ENCODE data around the gene TAF3.

Gene TAF3

DNA sequence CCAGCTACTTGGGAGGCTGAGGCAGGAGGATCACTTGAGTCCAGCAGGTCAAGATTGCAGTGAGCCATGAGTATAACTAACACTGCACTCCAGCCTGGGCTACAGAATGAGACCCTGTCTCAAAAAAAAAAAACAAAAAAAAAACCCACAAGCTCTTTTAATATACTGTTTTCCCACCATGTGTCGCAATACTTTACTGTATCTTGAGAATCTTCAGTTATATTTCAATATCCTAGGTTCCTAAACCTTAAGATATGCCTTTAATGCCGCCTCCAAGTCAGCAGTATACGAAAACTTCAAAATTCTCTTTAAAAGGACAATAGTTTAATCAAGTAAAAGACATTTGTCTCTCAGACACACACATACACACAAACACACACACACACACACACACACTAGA, 62.8 kb downstream of the TAF3 start:
- no peak for DNase-seq (ENCODE audit: low read depth in 2 of 2)

DNA sequence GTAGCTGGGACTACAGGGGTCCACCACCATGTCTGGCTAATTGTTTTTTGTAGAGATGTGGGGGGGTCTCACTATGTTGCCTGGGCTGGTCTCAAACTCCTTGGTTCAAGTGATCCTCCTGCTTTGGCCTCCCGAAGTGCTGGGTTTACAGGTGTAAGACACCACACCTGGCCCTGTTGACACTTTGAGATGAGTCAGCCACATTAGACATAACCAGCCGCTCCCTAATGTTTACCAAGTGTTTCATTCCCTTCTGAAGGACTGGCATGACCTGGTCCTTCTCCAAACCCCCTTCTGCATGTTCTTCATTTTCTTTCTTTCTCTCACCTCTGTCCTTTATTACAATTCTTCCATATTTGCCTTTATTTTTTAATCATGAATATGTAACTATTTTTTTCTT, 67.8 kb downstream of the TAF3 start:
- DNase-seq (ENCODE audit: low read depth in 2 of 2): no peak

GRCh38 chr10:7887174-7887816, 69.0 kb downstream of the TAF3 start:
- DNase-seq (ENCODE audit: low read depth in 2 of 2): no peak

GRCh38 chr10:7889947-7890542, 71.7 kb downstream of the TAF3 start:
- DNase-seq (ENCODE audit: low read depth in 2 of 2): no peak

DNA sequence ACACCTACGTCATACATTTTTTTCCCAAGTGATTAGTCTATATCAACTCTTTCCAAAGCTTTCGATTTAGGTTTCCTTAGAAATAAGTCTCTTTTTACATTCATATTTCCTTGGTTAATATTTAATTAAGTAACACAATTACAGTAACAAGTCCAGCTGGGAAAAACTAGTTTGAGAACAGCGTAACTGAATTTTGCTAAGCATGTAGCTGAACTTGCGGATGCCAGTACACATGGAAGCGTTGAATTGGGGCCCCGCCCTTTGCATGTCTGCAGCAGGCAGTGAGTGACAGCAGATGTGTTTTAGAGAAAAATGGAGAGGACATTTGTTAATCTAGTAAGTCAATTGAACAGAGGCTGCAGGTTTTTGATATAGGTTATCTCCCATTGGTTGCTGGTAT, 72.5 kb downstream of the TAF3 start:
- no peak for DNase-seq (ENCODE audit: low read depth in 2 of 2)

- DNase-seq (ENCODE audit: low read depth in 2 of 2): no peak
Measured at GRCh38 chr10:7891634-7892033, 73.3 kb downstream of the TAF3 start.

DNA sequence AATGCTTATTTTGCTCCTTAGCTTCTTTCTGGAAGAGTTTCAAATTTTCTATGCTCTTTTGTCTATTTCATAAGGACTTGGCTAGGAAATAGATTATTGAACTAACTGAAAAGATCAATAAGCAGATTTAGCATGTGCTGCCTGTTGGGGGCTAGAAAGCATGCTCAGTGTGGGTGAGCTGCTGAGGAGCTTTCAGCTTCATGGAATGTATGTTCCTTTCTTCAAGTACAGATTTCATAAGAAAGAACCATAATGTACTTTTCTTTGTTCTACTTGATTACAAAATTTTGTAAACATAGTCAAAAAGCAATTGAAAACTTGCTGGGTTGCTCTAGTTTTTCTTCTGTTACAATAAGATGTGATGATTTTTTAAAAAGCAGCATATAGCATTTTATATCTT, 73.8 kb downstream of the TAF3 start:
- no peak for DNase-seq (ENCODE audit: low read depth in 2 of 2)

GRCh38 chr10:7895699-7896090, 77.4 kb downstream of the TAF3 start:
- DNase-seq (ENCODE audit: low read depth in 2 of 2): no peak

- no peak for DNase-seq (ENCODE audit: low read depth in 2 of 2)
Measured at GRCh38 chr10:7896297-7896696, 78.0 kb downstream of the TAF3 start.

DNA sequence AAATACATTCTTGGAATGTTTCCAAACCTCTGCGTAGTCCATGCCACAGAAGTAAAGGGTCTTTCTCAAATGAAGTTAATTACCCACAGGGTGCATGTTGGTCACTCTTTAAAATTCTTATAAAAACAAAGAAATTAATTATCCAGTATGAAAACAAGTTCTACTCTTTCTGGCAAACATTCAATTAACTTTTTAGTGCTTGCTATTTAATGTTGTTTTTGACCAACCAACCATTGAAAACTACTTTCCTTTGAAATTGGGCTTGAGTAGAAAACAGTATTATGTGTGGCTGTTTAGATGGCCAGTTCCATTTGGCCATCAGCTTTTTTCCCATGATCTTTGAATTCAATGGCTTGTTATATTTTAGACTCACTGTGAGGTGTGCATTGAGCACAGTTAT, 83.0 kb downstream of the TAF3 start:
- DNase-seq (ENCODE audit: low read depth in 2 of 2): no peak

GRCh38 chr10:7902413-7902812, 84.1 kb downstream of the TAF3 start:
- no peak for DNase-seq (ENCODE audit: low read depth in 2 of 2)

DNA sequence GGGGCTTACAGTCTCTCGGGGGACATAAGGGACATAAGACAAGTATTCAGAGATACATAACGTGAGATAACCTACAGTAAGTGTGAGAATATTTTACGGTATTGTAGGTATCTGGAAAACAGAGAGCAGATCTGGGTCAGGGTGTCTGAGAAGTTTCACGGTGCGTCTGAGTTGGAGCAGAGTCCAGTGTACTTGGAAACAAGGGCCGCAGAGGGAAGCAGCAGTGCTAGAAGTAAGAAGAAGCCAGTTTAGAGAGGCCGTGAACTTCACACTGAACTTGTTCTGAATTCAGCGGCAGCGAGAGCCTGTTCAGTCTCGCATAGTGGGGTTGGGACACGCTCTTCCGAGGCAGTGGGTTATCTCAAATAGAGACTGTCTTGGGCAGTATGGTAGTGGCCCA, 85.5 kb downstream of the TAF3 start:
- no peak for DNase-seq (ENCODE audit: low read depth in 2 of 2)

DNA sequence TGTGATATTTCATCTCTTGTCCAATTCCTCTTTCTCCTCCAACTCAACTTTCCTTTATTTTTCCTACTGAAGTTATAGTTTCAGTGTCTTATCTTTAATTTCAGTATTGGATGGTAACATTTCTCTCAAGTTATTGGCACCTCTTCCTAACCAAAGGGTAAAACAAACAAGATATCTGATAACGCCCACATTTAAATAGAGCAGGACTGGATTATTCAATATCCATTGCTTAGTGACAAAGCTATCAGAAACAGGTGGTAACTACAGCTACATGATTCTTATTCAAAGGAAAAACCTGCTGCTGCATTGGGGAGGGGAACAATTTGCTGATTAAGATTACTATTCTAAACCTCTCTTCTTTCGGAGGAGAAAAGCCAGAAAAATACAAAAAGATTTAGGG, 87.8 kb downstream of the TAF3 start:
- DNase-seq (ENCODE audit: low read depth in 2 of 2): no peak

- no peak for DNase-seq (ENCODE audit: low read depth in 2 of 2)
Measured at GRCh38 chr10:7908541-7909210, 90.4 kb downstream of the TAF3 start.

DNA sequence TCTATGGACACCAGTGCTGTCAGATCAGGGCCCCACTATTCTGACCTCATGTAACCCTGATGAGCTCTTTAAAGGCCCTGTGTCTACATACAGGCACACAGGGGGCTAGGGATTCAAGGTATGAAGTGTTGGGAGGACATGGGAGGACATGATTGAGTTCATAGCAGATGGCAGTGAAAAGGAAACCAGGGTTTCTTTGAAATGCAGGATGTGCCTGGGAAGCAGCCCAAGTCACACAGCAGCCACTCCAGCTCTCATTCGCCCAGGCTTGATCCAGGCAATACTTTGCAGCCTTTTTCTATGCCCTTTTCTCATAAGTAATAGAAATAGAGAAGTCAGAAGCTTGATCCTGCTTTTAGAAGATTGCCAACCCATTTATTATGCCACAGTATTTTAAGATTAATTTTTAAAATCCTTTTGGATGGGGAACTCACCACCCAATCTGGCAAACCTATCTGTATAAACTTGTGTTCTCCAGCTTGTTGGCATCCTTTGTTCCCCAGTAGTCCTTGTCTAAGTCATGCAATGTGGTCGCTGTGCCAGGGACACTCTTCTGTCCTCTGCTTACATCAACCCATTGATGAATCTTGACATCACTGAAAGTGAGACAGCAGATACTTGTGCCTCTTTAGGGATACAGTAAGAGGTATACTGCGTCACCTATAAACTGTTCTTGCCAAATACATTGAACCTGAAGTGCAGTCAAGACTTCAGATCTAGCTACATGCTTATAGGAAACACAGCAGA, 95.0 kb downstream of the TAF3 start:
- no peak for DNase-seq (ENCODE audit: low read depth in 2 of 2)

- no peak for DNase-seq (ENCODE audit: low read depth in 2 of 2)
Measured at GRCh38 chr10:7915923-7916536, 97.7 kb downstream of the TAF3 start.

- no peak for DNase-seq (ENCODE audit: low read depth in 2 of 2)
Measured at GRCh38 chr10:7917736-7918135, 99.4 kb downstream of the TAF3 start.

DNA sequence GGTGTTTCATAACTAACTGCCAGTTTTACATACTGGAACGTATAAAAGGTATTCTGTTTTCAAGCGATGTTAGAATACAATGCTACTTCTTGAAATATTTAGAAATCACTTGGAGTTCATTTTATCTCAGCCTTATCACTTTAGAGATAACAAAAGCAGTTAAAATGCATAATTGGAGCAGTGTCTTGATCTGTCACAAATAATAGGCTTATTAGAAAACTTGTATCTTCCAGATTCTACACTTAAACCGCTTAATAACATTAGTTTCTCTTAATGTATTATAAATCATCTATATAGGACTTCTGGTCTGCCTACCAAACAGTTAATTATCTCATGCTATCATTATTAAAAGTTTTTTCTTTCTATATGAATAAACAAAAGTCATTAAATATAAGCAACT, 104.4 kb downstream of the TAF3 start:
- DNase-seq (ENCODE audit: low read depth in 2 of 2): no peak

- DNase-seq (ENCODE audit: low read depth in 2 of 2): no peak
Measured at GRCh38 chr10:7928536-7928935, 110.2 kb downstream of the TAF3 start.

DNA sequence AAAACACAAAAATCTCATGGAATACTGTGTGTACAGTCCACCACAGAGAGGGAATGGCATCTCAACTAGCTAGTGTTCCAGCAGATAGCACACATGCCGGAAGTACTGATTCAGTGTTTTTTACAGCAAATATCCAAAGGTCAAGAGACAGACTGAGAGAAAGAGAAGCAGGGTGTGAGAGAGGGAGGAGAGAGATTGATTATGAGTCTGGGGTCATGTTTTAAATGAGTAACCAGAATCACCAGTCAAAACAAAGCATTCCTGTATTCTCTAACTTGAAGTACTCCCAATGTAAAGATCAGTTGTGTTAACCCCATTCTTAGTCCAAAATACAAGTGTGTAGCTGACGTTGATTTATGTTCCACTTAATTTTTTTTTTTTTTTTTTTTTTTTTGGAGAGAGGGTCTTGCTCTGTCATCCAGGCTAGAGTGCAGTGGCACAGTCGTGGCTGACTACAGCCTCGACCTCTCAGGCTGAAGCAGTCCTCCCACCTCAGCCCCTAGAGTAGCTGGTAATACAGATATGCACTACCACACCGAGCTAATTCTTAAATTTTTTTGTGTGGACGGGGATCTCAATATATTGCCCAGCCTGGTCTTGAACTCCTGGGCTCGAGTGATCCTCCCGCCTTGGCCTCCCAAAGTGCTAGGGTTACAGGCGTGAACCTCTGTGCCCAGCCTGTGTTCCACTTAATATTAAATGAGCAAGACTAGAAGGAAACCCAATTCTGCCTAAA, 114.2 kb downstream of the TAF3 start:
- no peak for DNase-seq (ENCODE audit: low read depth in 2 of 2)

GRCh38 chr10:7933262-7933661, 115.0 kb downstream of the TAF3 start:
- no peak for DNase-seq (ENCODE audit: low read depth in 2 of 2)

GRCh38 chr10:7933757-7934156, 115.5 kb downstream of the TAF3 start:
- no peak for DNase-seq (ENCODE audit: low read depth in 2 of 2)

Data from stimulated activated CD8-positive, alpha-beta memory T cell treated with anti-CD3 and anti-CD28 coated beads, Interleukin-15, amount 100 ng/mL, for 4 hours (primary cell).